MM.1S (cell line): Measurements from ENCODE around the gene C16orf46.

ENCODE experiments used
- DNase-seq: peaks from one replicate; pipeline ENCODE4 v3.0.0-alpha.2; 2015
- H2AFZ ChIP-seq: fragments of 300-600 bp; sonication (generic); 2 replicates; pipeline ENCODE4 v1.6.0; 2016; ENCODE audit warnings: antibody characterized with exemption, low read length
- H3F3A ChIP-seq: fragments of 300-600 bp; sonication (generic); 2 replicates; pipeline ENCODE4 v1.6.1; 2016; ENCODE audit warnings: mild to moderate bottlenecking, antibody characterized with exemption, low read length, moderate library complexity, mixed read lengths; ENCODE audit not compliant: insufficient read depth
- H3K27ac ChIP-seq: fragments of 300-600 bp; sonication (generic); 2 replicates; pipeline ENCODE4 v1.5.1; 2016; ENCODE audit warnings: mild to moderate bottlenecking, low read length
- H3K27me3 ChIP-seq: fragments of 300-600 bp; sonication (generic); replicated peaks from 2 replicates; pipeline ENCODE4 v1.6.0; 2016; ENCODE audit warnings: low read length; ENCODE audit not compliant: insufficient read depth
- H3K36me3 ChIP-seq: fragments of 300-600 bp; sonication (generic); replicated peaks from 2 replicates; pipeline ENCODE4 v1.6.1; 2016; ENCODE audit warnings: mild to moderate bottlenecking, low read length, mixed read lengths; ENCODE audit not compliant: insufficient read depth
- H3K4me1 ChIP-seq: fragments of 300-600 bp; sonication (generic); 2 replicates; pipeline ENCODE4 v1.6.1; 2016; ENCODE audit warnings: low read length, mixed read lengths
- H3K4me2 ChIP-seq: fragments of 300-600 bp; sonication (generic); 2 replicates; pipeline ENCODE4 v1.6.0; 2016; ENCODE audit warnings: low read depth, low read length
- H3K4me3 ChIP-seq: fragments of 300-600 bp; sonication (generic); 2 replicates; pipeline ENCODE4 v1.5.1; 2016; ENCODE audit warnings: low read length, mixed read lengths
- H3K79me2 ChIP-seq: fragments of 300-600 bp; sonication (generic); 2 replicates; pipeline ENCODE4 v1.6.1; 2016; ENCODE audit warnings: mixed run types, low read length, mixed read lengths
- H3K9ac ChIP-seq: fragments of 300-600 bp; sonication (generic); 2 replicates; pipeline ENCODE4 v1.6.1; 2016; ENCODE audit warnings: low read length, mixed read lengths
- H3K9me2 ChIP-seq: fragments of 300-600 bp; sonication (generic); replicated peaks from 2 replicates; pipeline ENCODE4 v1.6.1; 2016; ENCODE audit warnings: mild to moderate bottlenecking, low read length, mixed read lengths; ENCODE audit not compliant: insufficient read depth
- H3K9me3 ChIP-seq: fragments of 300-600 bp; sonication (generic); replicated peaks from 2 replicates; pipeline ENCODE4 v1.6.1; 2016; ENCODE audit warnings: mild to moderate bottlenecking, low read length, mixed read lengths; ENCODE audit not compliant: insufficient read depth
- H4K20me1 ChIP-seq: fragments of 300-600 bp; sonication (generic); 2 replicates; pipeline ENCODE4 v1.6.1; 2016; ENCODE audit warnings: mild to moderate bottlenecking, low read length, moderate library complexity, mixed read lengths; ENCODE audit not compliant: insufficient read depth
- EZH2 ChIP-seq: fragments of 300-600 bp; sonication (generic); optimal IDR thresholded peaks from 2 replicates; pipeline ENCODE3; 2017; ENCODE audit warnings: low read depth, mild to moderate bottlenecking, antibody characterized with exemption, low read length, mixed read lengths
- EZH2phosphoT487 ChIP-seq: fragments of 300-600 bp; sonication (generic); IDR thresholded peaks from 2 replicates; pipeline ENCODE4 v1.6.1; 2018; ENCODE audit warnings: antibody characterized with exemption, low read length
- TF ChIP-seq, protein P1 (sequence below): fragments of 300-600 bp; sonication (generic); IDR thresholded peaks from 2 replicates; pipeline ENCODE4 v1.5.1; 2016; ENCODE audit warnings: antibody characterized with exemption, low read length, mixed read lengths

Gene C16orf46

DNA sequence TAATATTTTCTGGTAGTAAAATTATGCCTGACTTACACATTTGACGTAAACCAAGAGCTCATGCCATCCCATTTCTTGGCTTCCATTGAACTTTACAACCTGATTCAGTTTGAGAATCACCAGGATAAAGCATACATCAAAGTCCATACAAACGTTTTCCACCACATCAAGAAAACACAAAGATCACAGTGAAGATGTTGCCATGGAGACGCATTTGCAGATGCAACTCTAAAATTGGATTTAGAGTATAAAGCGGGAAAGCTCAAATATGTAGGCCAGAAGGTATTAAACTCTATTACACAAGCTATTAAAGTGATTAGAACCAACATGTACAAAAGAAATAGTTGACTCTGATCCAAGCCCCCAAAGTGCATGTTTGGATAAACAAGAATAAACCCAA lies 10.4 kb downstream of the C16orf46 start:
- Histone ChIP-seq H3F3A (no peaks in the 10 kb centered on the region), H3K79me2 (no peaks in the 10 kb centered on the region), H3K4me1 (no peaks in the 10 kb centered on the region), H3K4me2 (no peak overlapping the region), H3K4me3 (no peak overlapping the region), H4K20me1 (no peaks in the 10 kb centered on the region), H3K9me3 (no peaks in the 10 kb centered on the region), H3K36me3 (no peaks in the 10 kb centered on the region), H3K27me3 (no peaks in the 10 kb centered on the region), H3K9ac (no peak overlapping the region), H3K27ac (no peak overlapping the region), H2AFZ (no peak overlapping the region), H3K9me2 (no peaks in the 10 kb centered on the region)
- no peak for TF ChIP-seq EZH2phosphoT487
- TF ChIP-seq EZH2 = no peak
- TF ChIP-seq, protein P1, sequence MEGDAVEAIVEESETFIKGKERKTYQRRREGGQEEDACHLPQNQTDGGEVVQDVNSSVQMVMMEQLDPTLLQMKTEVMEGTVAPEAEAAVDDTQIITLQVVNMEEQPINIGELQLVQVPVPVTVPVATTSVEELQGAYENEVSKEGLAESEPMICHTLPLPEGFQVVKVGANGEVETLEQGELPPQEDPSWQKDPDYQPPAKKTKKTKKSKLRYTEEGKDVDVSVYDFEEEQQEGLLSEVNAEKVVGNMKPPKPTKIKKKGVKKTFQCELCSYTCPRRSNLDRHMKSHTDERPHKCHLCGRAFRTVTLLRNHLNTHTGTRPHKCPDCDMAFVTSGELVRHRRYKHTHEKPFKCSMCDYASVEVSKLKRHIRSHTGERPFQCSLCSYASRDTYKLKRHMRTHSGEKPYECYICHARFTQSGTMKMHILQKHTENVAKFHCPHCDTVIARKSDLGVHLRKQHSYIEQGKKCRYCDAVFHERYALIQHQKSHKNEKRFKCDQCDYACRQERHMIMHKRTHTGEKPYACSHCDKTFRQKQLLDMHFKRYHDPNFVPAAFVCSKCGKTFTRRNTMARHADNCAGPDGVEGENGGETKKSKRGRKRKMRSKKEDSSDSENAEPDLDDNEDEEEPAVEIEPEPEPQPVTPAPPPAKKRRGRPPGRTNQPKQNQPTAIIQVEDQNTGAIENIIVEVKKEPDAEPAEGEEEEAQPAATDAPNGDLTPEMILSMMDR = no peak
- DNase-seq = no peak

DNA sequence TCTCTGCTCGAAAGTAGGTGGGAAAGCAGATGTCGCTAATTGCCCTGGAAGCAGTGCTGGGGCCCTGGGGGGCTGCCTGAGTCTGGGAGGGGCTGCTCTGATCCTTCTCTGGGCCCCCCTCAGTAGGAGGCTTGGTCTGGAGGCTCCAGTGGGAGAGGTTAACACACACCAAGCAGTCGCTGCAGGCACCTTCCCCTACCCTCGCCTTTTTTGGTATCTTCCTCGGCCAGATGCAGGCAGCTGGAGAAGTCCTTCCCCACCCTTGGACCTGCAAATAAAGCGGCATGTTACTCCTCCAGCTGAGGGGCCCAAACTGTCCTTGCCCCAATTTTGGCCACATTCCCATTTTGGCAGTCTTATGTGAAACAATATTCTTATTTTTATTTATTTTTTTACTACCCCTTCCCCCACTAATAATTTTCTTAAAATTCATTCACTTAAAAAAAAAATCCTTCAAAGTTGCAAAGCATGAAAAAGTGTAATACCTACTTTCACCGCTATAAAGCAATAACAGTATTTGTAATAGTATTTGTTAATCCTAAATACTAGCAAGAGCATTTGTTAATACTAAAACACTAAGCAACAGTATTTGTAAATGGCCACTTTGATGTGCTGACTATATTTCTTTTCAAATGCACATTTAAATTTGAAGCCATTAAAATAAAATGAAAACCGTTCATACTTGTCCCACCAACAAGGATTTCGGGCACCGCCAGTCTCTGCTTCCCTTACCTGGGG lies 15.0 kb downstream of the C16orf46 start:
- H3K4me3 ChIP-seq = no peak overlapping the region
- no peaks in the 10 kb centered on the region for H3K9me2 ChIP-seq
- no peaks in the 10 kb centered on the region for H3F3A ChIP-seq
- no peak overlapping the region for H3K4me2 ChIP-seq
- no peaks in the 10 kb centered on the region for H4K20me1 ChIP-seq
- H3K27me3 ChIP-seq = no peaks in the 10 kb centered on the region
- TF ChIP-seq, protein P1 = no peak
- TF ChIP-seq EZH2phosphoT487 (no peak), EZH2 (no peak)
- DNase-seq = no peak
- no peak overlapping the region for H3K27ac ChIP-seq
- H3K9me3 ChIP-seq = no peaks in the 10 kb centered on the region
- H3K4me1 ChIP-seq = no peaks in the 10 kb centered on the region
- no peak overlapping the region for H2AFZ ChIP-seq
- H3K9ac ChIP-seq = no peak overlapping the region
- no peaks in the 10 kb centered on the region for H3K79me2 ChIP-seq
- H3K36me3 ChIP-seq = no peaks in the 10 kb centered on the region

DNA sequence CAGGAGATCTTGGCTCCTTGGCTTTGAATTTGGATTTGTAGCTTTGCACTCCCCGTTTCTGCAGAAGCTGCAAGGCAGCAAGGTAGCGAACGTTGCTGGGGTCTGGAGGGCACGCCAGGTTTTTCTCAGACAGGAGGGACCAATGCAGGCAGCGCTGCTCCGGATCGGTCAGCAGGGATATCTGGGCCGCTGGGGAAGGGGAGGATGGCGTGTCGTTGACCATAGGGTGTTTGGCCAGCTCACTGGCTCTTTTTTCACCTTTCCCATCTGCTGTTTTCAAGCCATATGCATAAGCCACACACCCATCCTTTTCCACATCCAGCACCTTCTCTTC lies 15.8 kb downstream of the C16orf46 start:
- Histone ChIP-seq H3K4me3 (no peak overlapping the region), H3K36me3 (no peaks in the 10 kb centered on the region), H3K27me3 (no peaks in the 10 kb centered on the region), H2AFZ (no peak overlapping the region), H3K9me3 (no peaks in the 10 kb centered on the region), H3K9ac (no peak overlapping the region), H3F3A (no peaks in the 10 kb centered on the region), H3K9me2 (no peaks in the 10 kb centered on the region), H3K4me1 (no peaks in the 10 kb centered on the region), H4K20me1 (no peaks in the 10 kb centered on the region), H3K27ac (no peak overlapping the region), H3K4me2 (no peak overlapping the region), H3K79me2 (no peaks in the 10 kb centered on the region)
- TF ChIP-seq EZH2phosphoT487 (no peak), EZH2 (no peak)
- TF ChIP-seq, protein P1 = no peak
- DNase-seq = no peak
